Loucy (cell line): ENCODE results near the gene ZNF865.

Source experiments
- H2AFZ ChIP-seq: fragments of 200-600 bp; sonication (generic); 2 replicates; pipeline ENCODE4 v1.6.0; 2016; ENCODE audit warnings: antibody characterized with exemption, mild to moderate bottlenecking, low read length, moderate library complexity
- H3F3A ChIP-seq: fragments of 200-600 bp; 2 replicates; pipeline ENCODE4 v1.6.0; 2016; ENCODE audit warnings: antibody characterized with exemption, low read depth, mild to moderate bottlenecking
- H3K27me3 ChIP-seq: fragments of 200-600 bp; sonication (generic); 2 replicates; pipeline ENCODE4 v1.6.1; 2014; ENCODE audit warnings: low read length, mild to moderate bottlenecking; ENCODE audit not compliant: insufficient read depth, poor library complexity, severe bottlenecking
- H3K36me3 ChIP-seq: fragments of 200-600 bp; sonication (generic); 2 replicates; pipeline ENCODE4 v1.6.1; 2016; ENCODE audit warnings: low read length; ENCODE audit not compliant: insufficient read depth
- H3K4me1 ChIP-seq: fragments of 200-600 bp; sonication (generic); 2 replicates; pipeline ENCODE4 v1.5.1; 2014; ENCODE audit warnings: low read length, mild to moderate bottlenecking; ENCODE audit not compliant: insufficient read depth, poor library complexity, severe bottlenecking
- H3K4me2 ChIP-seq: fragments of 200-600 bp; sonication (generic); 2 replicates; pipeline ENCODE4 v1.6.0; 2014; ENCODE audit warnings: antibody characterized with exemption, low read length, low read depth, mild to moderate bottlenecking; ENCODE audit not compliant: poor library complexity, severe bottlenecking
- H3K4me3 ChIP-seq: fragments of 200-600 bp; sonication (generic); 2 replicates; pipeline ENCODE4 v1.5.1; 2014; ENCODE audit warnings: low read length, mild to moderate bottlenecking, mixed read lengths; ENCODE audit not compliant: poor library complexity, severe bottlenecking
- H3K79me2 ChIP-seq: fragments of 200-600 bp; sonication (generic); 2 replicates; pipeline ENCODE4 v1.6.1; 2014; ENCODE audit warnings: low read length; ENCODE audit not compliant: insufficient read depth
- H3K9ac ChIP-seq: fragments of 200-600 bp; sonication (generic); 2 replicates; pipeline ENCODE4 v1.6.0; 2014; ENCODE audit warnings: mild to moderate bottlenecking, low read depth, low read length, moderate library complexity; ENCODE audit not compliant: poor library complexity, severe bottlenecking
- H3K9me2 ChIP-seq: fragments of 200-600 bp; sonication (generic); replicated peaks from 2 replicates; pipeline ENCODE4 v1.6.1; 2016; ENCODE audit warnings: low read depth, low read length, mixed read lengths
- H3K9me3 ChIP-seq: fragments of 200-600 bp; sonication (generic); 2 replicates; pipeline ENCODE4 v1.6.1; 2014; ENCODE audit warnings: mild to moderate bottlenecking, antibody characterized with exemption, low read length, low read depth; ENCODE audit not compliant: insufficient read depth
- H4K20me1 ChIP-seq: fragments of 200-600 bp; sonication (generic); 2 replicates; pipeline ENCODE4 v1.6.0; 2014; ENCODE audit warnings: antibody characterized with exemption, low read length, mild to moderate bottlenecking; ENCODE audit not compliant: insufficient read depth, poor library complexity, severe bottlenecking
- EZH2phosphoT487 ChIP-seq: fragments of 200-600 bp; IDR thresholded peaks from 2 replicates; pipeline ENCODE4 v1.6.1; 2018; ENCODE audit warnings: antibody characterized with exemption, mild to moderate bottlenecking, moderate library complexity, borderline replicate concordance
- TF ChIP-seq, protein P1 (sequence below): fragments of 200-600 bp; sonication (generic); conservative IDR thresholded peaks from 2 replicates; pipeline ENCODE4 v1.5.1; 2014; ENCODE audit warnings: mild to moderate bottlenecking, antibody characterized with exemption, low read length

Gene ZNF865

DNA sequence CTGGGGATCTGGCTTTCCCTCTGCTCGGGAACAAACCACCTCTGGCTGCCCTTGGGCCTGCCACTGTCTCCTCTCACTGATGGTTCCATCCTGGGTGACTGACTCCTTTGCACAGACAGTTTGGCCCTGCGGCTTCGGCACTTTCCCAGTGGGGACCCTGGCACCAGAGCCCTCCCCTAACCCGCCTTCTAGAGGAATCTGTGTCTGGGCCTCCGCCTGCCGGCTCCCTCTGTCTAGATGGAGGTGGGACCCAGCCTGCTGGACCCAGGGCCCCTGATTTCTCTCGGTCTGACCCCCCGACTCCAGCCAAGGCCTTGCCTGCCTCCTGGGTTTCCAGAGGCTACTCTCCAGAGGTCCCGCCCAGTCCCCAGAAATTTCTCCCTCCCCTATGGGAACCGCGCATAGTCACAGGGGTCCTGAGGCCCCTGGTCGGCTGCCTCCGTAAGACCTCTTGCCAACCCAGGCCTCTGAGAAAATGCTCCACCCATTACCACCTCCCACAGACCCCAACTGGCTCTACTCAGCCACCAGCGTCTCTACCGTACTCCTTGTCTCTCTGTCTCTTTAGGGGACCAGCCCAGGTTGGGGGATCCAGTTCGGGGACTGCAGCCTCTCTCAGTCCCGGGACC is 45.3 kb downstream of the ZNF865 start:
- Histone ChIP-seq H3K4me3 (no peak overlapping the region), H3K27me3 (peaks cover 4% of the 10 kb centered on the region), H4K20me1 (peaks cover 3% of the 10 kb centered on the region), H3K9me2 (no peaks in the 10 kb centered on the region), H3K9me3 (no peaks in the 10 kb centered on the region), H3K36me3 (no peaks in the 10 kb centered on the region), H3F3A (no peaks in the 10 kb centered on the region), H3K4me1 (peaks cover 10% of the 10 kb centered on the region), H3K9ac (no peak overlapping the region), H2AFZ (no peak overlapping the region), H3K4me2 (no peak overlapping the region), H3K79me2 (peaks cover 29% of the 10 kb centered on the region)
- TF ChIP-seq, protein P1, sequence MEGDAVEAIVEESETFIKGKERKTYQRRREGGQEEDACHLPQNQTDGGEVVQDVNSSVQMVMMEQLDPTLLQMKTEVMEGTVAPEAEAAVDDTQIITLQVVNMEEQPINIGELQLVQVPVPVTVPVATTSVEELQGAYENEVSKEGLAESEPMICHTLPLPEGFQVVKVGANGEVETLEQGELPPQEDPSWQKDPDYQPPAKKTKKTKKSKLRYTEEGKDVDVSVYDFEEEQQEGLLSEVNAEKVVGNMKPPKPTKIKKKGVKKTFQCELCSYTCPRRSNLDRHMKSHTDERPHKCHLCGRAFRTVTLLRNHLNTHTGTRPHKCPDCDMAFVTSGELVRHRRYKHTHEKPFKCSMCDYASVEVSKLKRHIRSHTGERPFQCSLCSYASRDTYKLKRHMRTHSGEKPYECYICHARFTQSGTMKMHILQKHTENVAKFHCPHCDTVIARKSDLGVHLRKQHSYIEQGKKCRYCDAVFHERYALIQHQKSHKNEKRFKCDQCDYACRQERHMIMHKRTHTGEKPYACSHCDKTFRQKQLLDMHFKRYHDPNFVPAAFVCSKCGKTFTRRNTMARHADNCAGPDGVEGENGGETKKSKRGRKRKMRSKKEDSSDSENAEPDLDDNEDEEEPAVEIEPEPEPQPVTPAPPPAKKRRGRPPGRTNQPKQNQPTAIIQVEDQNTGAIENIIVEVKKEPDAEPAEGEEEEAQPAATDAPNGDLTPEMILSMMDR = no peak
- no peak for TF ChIP-seq EZH2phosphoT487

DNA sequence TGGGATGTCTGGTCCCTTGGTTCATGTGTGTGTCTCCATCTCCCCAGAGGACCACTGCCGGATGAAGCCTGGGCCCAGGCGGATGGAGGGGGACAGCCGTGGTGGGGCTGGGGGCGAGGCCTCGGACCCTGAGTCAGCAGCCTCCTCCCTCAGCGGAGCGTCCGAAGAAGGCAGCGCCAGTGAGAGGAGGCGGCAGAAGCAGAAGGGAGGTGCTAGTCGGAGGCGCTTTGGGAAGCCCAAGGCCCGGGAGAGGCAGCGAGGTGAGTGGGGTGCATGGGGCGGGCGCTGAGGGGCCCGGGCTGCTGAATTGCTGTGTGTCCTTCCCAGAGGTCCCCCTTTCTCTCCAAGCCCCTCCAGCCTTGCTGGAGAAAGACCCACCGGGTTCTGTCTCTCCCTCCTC is 45.8 kb downstream of the ZNF865 start:
- Histone ChIP-seq H3K9me2 (no peaks in the 10 kb centered on the region), H3K79me2 (peaks cover 34% of the 10 kb centered on the region), H3K9ac (no peak overlapping the region), H3K27me3 (peaks cover 4% of the 10 kb centered on the region), H3F3A (no peaks in the 10 kb centered on the region), H3K4me1 (peaks cover 10% of the 10 kb centered on the region), H4K20me1 (peaks cover 8% of the 10 kb centered on the region), H3K36me3 (no peaks in the 10 kb centered on the region), H3K9me3 (no peaks in the 10 kb centered on the region), H3K4me2 (no peak overlapping the region), H2AFZ (no peak overlapping the region), H3K4me3 (no peak overlapping the region)
- TF ChIP-seq EZH2phosphoT487 = no peak
- TF ChIP-seq, protein P1 = no peak

DNA sequence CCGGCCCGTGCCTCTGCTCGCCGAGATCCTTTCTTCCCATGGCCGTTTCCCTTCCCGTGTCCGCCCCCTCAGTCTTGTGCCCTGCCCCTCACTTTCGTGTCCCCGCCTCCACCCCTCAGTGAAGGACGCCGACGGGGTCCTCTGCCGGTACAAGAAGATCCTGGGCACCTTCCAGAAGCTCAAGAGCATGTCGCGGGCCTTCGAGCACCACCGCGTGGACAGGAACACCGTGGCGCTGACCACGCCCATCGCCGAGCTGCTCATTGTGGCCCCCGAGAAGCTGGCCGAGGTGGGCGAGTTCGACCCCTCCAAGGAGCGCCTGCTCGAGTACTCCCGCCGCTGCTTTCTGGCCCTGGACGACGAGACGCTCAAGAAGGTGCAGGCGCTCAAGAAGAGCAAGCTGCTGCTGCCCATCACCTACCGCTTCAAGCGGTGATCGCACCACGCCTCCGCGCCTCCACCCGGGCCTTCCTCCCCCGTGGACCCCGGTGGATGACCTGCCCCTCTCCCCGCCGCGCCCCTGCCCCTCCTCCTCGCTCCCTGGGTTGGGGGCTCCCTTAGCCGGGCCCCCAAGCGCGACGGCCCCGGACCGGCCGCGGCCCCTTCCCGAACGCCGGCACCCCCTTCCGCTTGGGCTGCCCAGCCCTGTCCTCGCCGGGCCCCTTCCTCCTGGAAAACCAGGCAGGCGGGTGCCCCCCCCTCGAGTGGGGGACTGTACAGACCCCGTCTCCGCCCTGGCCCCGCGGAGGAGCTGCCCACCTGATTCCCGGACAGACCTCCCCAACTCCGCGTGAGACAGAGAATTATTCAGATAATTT is 47.1 kb downstream of the ZNF865 start:
- peaks cover 4% of the 10 kb centered on the region for H3K27me3 ChIP-seq
- H3K4me2 ChIP-seq = peak overlapping the region; percentile 59
- TF ChIP-seq, protein P1 = no peak
- TF ChIP-seq EZH2phosphoT487 = no peak
- H3K4me3 ChIP-seq = peak overlapping the region; percentile 87
- no peaks in the 10 kb centered on the region for H3K36me3 ChIP-seq
- no peaks in the 10 kb centered on the region for H3K9me3 ChIP-seq
- peaks cover 17% of the 10 kb centered on the region for H3K4me1 ChIP-seq
- no peak overlapping the region for H2AFZ ChIP-seq
- H3F3A ChIP-seq = no peaks in the 10 kb centered on the region
- no peaks in the 10 kb centered on the region for H3K9me2 ChIP-seq
- peaks cover 38% of the 10 kb centered on the region for H3K79me2 ChIP-seq
- no peak overlapping the region for H3K9ac ChIP-seq
- peaks cover 21% of the 10 kb centered on the region for H4K20me1 ChIP-seq
